Caco-2 (cell line): ENCODE data around the gene NDFIP2. TPM values are rescaled to one million over a fixed set of nuclear protein-coding genes. Genes with fewer than 3 reads are reported as not detected.

Experiments
- BruUV-seq: library from RNA; stranded (reverse); fragments of 400-500 nt; replicated peaks from 2 replicates; lab custom pipeline; 2021; lab: Mats Ljungman, UMichigan
- CTCF ChIA-PET: fragments of 300-600 bp; sonication (Branson Sonifier 250); formaldehyde crosslinking; loops from one replicate; lab custom pipeline; 2022; ENCODE audit warnings: antibody characterized with exemption; lab: Charles Lee
- POLR2A ChIA-PET: fragments of 300-600 bp; sonication (Branson Sonifier 250); formaldehyde crosslinking; loops from one replicate; lab custom pipeline; 2022; ENCODE audit warnings: antibody characterized with exemption; lab: Charles Lee
- DNase-seq, 2 experiments: peaks; one replicate each; pipeline versions ENCODE4 v3.0.0 to v3.0.0-alpha.2; 2020 to 2022
- H3K27me3 ChIP-seq: replicated peaks from 2 replicates; pipeline ENCODE4 v1.6.0; 2011; ENCODE audit warnings: low read length; ENCODE audit not compliant: control insufficient read depth, insufficient read depth
- H3K36me3 ChIP-seq: 2 replicates; pipeline ENCODE4 v1.5.1; 2011; ENCODE audit warnings: low read length; ENCODE audit not compliant: control insufficient read depth, insufficient read depth
- H3K4me1 ChIP-seq: fragments of 250-450 bp; sonication (Bioruptor Pico); 2 replicates; pipeline ENCODE4 v1.5.1; 2020; ENCODE audit warnings: mild to moderate bottlenecking
- H3K4me3 ChIP-seq: 2 replicates; pipeline ENCODE4 v1.5.1; 2011; ENCODE audit warnings: low read depth, mild to moderate bottlenecking, control low read depth, low read length
- H3K9me3 ChIP-seq: fragments of 250-450 bp; sonication (Bioruptor Pico); 2 replicates; pipeline ENCODE4 v1.5.1; 2020; ENCODE audit warnings: mild to moderate bottlenecking, moderate library complexity
- H3K27ac Mint-ChIP-seq: one replicate; pipeline ENCODE4 v1.8.0; 2022; ENCODE audit warnings: mixed read lengths; ENCODE audit not compliant: unreplicated experiment
- H3K27me3 Mint-ChIP-seq: one replicate; pipeline ENCODE4 v1.8.0; 2022; ENCODE audit warnings: mixed read lengths; ENCODE audit not compliant: insufficient read depth, unreplicated experiment
- H3K36me3 Mint-ChIP-seq: one replicate; pipeline ENCODE4 v1.8.0; 2022; ENCODE audit warnings: mild to moderate bottlenecking, mixed read lengths; ENCODE audit not compliant: insufficient read depth, unreplicated experiment
- H3K4me1 Mint-ChIP-seq: one replicate; pipeline ENCODE4 v1.8.0; 2022; ENCODE audit warnings: low read depth, mixed read lengths; ENCODE audit not compliant: unreplicated experiment
- H3K4me3 Mint-ChIP-seq: one replicate; pipeline ENCODE4 v1.8.0; 2022; ENCODE audit warnings: mild to moderate bottlenecking, moderate library complexity, mixed read lengths; ENCODE audit not compliant: unreplicated experiment
- H3K9me3 Mint-ChIP-seq: one replicate; pipeline ENCODE4 v1.8.0; 2022; ENCODE audit warnings: mixed read lengths; ENCODE audit not compliant: unreplicated experiment
- intact Hi-C: fragments of 100-400 bp; cut with micrococcal nuclease; formaldehyde crosslinking; loops from one replicate; pipeline ENCODE4 v1.10.0; 2022; ENCODE audit not compliant: unreplicated experiment
- total RNA-seq: library from RNA; stranded (reverse); gene quantifications from 2 replicates; pipeline ENCODE4 v1.2.3, GENCODE V29; 2022
- TF ChIP-seq, protein P1 (sequence below), 2 experiments: fragments of 200-600 bp in 1 of 2; IDR thresholded peaks; 1 replicate in 1 of 2; 2 replicates in 1 of 2; pipeline versions ENCODE4 v1.5.1 to v1.8.0; 2011 to 2022; ENCODE audit warnings: antibody characterized with exemption in 1 of 2, control low read depth in 1 of 2, inconsistent platforms in 1 of 2, low read depth in 1 of 2, low read length in 1 of 2, mild to moderate bottlenecking in 1 of 2, moderate library complexity in 1 of 2; ENCODE audit not compliant: insufficient read depth in 1 of 2, severe bottlenecking in 1 of 2, unreplicated experiment in 1 of 2

The NDFIP2 gene
- total RNA-seq, 1 experiment from 2014 or later, result 61.2 TPM

DNA sequence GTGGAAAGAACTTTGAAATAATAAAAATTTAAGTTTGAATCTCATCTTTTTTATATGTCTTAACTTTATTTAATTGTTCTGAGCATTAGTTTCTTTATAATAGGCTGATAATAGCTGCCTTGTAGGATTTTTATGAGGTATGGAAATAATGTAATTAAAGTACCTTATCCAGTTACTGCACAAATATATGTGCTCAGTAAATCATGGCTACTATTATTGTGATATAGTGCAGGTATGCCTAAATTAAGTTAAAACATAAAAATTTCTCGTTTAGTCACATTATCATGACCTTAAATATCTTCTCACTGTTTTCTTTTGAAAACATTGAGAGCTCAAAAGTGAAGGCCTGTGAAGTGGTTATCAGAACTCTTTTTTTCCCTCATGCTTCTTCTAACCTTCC is 62.9 kb downstream of the NDFIP2 start:
- no peaks in the 10 kb centered on the region for H3K27me3 Mint-ChIP-seq

DNA sequence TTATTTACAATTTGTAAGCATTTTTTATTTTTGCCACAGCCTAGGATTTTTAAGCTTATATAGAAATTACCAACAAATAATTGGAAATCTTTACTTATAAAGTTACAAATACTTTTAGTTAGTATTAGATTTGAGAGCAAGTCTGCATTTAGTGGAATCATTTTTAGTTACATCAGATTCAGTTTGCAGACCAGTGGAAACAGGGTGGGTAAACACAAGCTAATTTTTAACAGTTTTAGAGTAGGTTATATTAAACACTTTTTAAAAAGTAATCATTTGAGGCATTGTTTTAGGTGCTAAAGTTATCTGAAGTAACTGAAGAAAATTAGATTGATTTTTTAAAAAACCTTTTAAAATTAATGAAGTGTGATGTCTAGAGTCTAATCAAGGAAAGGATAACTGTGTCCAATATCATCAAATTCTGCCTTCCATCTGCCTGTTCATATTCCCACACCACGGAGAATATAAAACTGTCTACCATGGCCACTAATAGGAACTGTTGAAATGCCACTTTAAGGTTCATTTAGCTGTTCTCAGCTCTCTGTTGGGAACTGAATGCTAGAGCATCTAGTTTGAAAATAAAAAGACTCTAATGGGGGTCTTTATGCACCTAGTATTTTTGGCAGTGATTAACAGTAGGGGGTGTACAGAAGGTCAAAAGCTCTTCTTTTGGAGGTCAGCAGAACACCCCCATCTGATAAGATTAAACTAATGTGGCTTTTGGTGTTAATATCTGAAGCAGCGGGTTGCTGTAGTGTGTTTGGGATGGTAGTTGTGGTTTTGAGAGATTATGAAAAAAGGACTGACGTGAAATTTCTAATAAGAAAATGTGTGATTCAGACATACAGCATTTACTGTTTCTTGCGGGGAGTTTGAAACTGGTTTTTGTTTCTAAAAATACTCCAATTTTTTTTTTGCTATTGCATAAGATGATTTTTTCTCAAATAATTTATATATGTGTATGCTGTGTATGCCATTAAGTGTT is 66.5 kb downstream of the NDFIP2 start:
- Mint-ChIP-seq H3K36me3 (peaks cover 6% of the 10 kb centered on the region), H3K4me3 (no peak overlapping the region), H3K4me1 (peaks cover 11% of the 10 kb centered on the region), H3K27me3 (no peaks in the 10 kb centered on the region), H3K9me3 (no peaks in the 10 kb centered on the region), H3K27ac (no peak overlapping the region)
- no TSS peak for BruUV-seq
- Histone ChIP-seq H3K4me1 (peaks cover 5% of the 10 kb centered on the region; the same call in 1 of the 2 replicates), H3K36me3 (no peaks in the 10 kb centered on the region; the same call in 1 of the 2 replicates), H3K4me3 (no peak overlapping the region), H3K27me3 (no peaks in the 10 kb centered on the region), H3K9me3 (no peaks in the 10 kb centered on the region)
- intact Hi-C loops, result no loop called here
- CTCF ChIA-PET, result no interaction called here
- DNase-seq, result no peak
- POLR2A ChIA-PET, result no interaction called here
- TF ChIP-seq, protein P1, sequence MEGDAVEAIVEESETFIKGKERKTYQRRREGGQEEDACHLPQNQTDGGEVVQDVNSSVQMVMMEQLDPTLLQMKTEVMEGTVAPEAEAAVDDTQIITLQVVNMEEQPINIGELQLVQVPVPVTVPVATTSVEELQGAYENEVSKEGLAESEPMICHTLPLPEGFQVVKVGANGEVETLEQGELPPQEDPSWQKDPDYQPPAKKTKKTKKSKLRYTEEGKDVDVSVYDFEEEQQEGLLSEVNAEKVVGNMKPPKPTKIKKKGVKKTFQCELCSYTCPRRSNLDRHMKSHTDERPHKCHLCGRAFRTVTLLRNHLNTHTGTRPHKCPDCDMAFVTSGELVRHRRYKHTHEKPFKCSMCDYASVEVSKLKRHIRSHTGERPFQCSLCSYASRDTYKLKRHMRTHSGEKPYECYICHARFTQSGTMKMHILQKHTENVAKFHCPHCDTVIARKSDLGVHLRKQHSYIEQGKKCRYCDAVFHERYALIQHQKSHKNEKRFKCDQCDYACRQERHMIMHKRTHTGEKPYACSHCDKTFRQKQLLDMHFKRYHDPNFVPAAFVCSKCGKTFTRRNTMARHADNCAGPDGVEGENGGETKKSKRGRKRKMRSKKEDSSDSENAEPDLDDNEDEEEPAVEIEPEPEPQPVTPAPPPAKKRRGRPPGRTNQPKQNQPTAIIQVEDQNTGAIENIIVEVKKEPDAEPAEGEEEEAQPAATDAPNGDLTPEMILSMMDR (IDR thresholded peaks at IDR 0.05; ENCODE audit: insufficient read depth in 1 of 2, low read depth in 1 of 2, low read length in 1 of 2, severe bottlenecking in 1 of 2, unreplicated experiment in 1 of 2), result no peak

More for the DNA sequence above, 62.9 kb downstream of the NDFIP2 start:
- CTCF ChIA-PET, result interaction anchor here (2.5 kb wide), 1 partner anchor 120 kb away, joined by 11 read pairs; no protein-coding TSS in a partner anchor
- POLR2A ChIA-PET, result interaction anchor here (0.6 kb wide), 1 partner anchor 62 kb away, joined by 11 read pairs; no protein-coding TSS in a partner anchor
- Mint-ChIP-seq H3K9me3 (no peaks in the 10 kb centered on the region), H3K27ac (no peak overlapping the region), H3K4me1 (peaks cover 2% of the 10 kb centered on the region), H3K36me3 (peaks cover 6% of the 10 kb centered on the region), H3K4me3 (no peak overlapping the region)
- H3K4me1 ChIP-seq, result no peaks in the 10 kb centered on the region
- BruUV-seq, result no TSS peak
- no peak overlapping the region for H3K4me3 ChIP-seq
- TF ChIP-seq, protein P1 (IDR thresholded peaks at IDR 0.05; ENCODE audit: insufficient read depth in 1 of 2, low read depth in 1 of 2, low read length in 1 of 2, severe bottlenecking in 1 of 2, unreplicated experiment in 1 of 2), result no peak
- DNase-seq, result no peak
- no peaks in the 10 kb centered on the region for H3K27me3 ChIP-seq
- H3K9me3 ChIP-seq, result no peaks in the 10 kb centered on the region
- intact Hi-C loops, result no loop called here
- H3K36me3 ChIP-seq, result no peaks in the 10 kb centered on the region; the same call in 1 of the 2 replicates

DNA sequence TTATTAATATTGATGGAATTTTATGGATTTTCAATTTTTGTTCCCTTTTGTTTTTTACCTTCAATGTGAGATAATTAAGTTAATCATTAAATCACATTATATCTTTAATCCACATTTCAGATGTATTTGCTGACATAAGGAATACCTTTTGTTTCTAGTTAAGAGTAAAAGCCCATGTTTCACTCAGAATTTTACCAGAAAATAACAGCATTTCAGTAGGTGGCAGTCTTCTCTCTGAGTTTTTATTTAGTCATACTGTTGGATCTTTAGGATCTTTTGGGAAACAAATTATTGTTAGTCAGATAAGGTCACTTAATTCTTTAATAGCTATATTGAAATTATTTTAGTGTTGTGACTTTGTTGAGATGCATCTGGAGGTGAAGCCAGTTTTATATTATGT is 67.9 kb downstream of the NDFIP2 start:
- intact Hi-C loops, result loop anchor here (1.0 kb wide), 1 partner anchor 127 kb away; no protein-coding TSS in a partner anchor
- Histone ChIP-seq H3K4me1 (peaks cover 5% of the 10 kb centered on the region; the same call in 1 of the 2 replicates), H3K9me3 (no peaks in the 10 kb centered on the region), H3K27me3 (no peaks in the 10 kb centered on the region), H3K36me3 (no peaks in the 10 kb centered on the region; the same call in 1 of the 2 replicates), H3K4me3 (no peak overlapping the region)
- H3K4me1 Mint-ChIP-seq, result peaks cover 11% of the 10 kb centered on the region
- TF ChIP-seq, protein P1 (IDR thresholded peaks at IDR 0.05; ENCODE audit: insufficient read depth in 1 of 2, low read depth in 1 of 2, low read length in 1 of 2, severe bottlenecking in 1 of 2, unreplicated experiment in 1 of 2), result peak; percentile 12 to 16
- POLR2A ChIA-PET, result no interaction called here
- DNase-seq, result no peak
- no peaks in the 10 kb centered on the region for H3K9me3 Mint-ChIP-seq
- no TSS peak for BruUV-seq
- H3K4me3 Mint-ChIP-seq, result no peak overlapping the region
- no peaks in the 10 kb centered on the region for H3K27me3 Mint-ChIP-seq
- no peak overlapping the region for H3K27ac Mint-ChIP-seq
- H3K36me3 Mint-ChIP-seq, result peaks cover 6% of the 10 kb centered on the region
- CTCF ChIA-PET, result interaction anchor here (1.7 kb wide), 1 partner anchor 127 kb away, joined by 4 read pairs; no protein-coding TSS in a partner anchor
